Right atrium auricular region (tissue), 2 donors: ENCODE data around the gene FLCN. TPM values are rescaled to one million over a fixed set of nuclear protein-coding genes. Genes with fewer than 3 reads are reported as not detected.
"Not testable (repeated sequence)": the region's sequence is repeated elsewhere in the genome, so short reads cannot be mapped to it uniquely, and the experiment has no call there.

ENCODE experiments used
- DNase-seq: peaks from one replicate; pipeline ENCODE4 v3.0.0-alpha.2; 2019; ENCODE audit warnings: low spot score
- H3K27ac ChIP-seq, 2 donors: fragments of 200-600 bp; sonication (generic); 1 replicate in 1 of 2; 2 replicates in 1 of 2; pipeline ENCODE4 v1.5.1; 2016 to 2019
- H3K27me3 ChIP-seq, 2 donors: fragments of 200-600 bp; sonication (generic); one replicate each; pipeline versions ENCODE4 v1.5.1 to v1.6.0; 2017 to 2019
- H3K36me3 ChIP-seq: fragments of 200-600 bp; sonication (generic); one replicate; pipeline ENCODE4 v1.5.1; 2016
- H3K4me1 ChIP-seq, 2 donors: fragments of 200-600 bp; sonication (generic); one replicate each; pipeline versions ENCODE4 v1.5.1 to v1.6.0; 2017 to 2019
- H3K4me3 ChIP-seq, 2 donors: fragments of 200-600 bp; sonication (generic); 1 replicate in 1 of 2; 2 replicates in 1 of 2; pipeline ENCODE4 v1.5.1; 2017 to 2019; ENCODE audit warnings: mild to moderate bottlenecking in 1 of 2, moderate library complexity in 1 of 2
- H3K9me3 ChIP-seq, 2 donors: fragments of 200-600 bp; sonication (generic); one replicate each; pipeline ENCODE4 v1.5.1; 2019
- total RNA-seq, 2 donors: library from RNA; depleted of rRNA; stranded (reverse); fragments of >200 nt; gene quantifications; one replicate each; pipeline ENCODE4 v1.1.0, GENCODE V29; 2016
- TF ChIP-seq, protein P1 (sequence below), 2 donors: fragments of 200-600 bp; sonication (generic); IDR thresholded peaks; one replicate each; pipeline ENCODE4 v1.5.1; 2019; ENCODE audit warnings: antibody characterized with exemption in 2 of 2

The FLCN gene
- total RNA-seq = 10 to 100 TPM; 22.7 to 23.7 TPM

GRCh38 chr17:17237026-17237799 lies at the start of gene FLCN:
Gene FLCN, minus strand, starts transcription at chr17:17237168. Its CDS starts 9,031 bp downstream, at chr17:17228137.
- TF ChIP-seq, protein P1, sequence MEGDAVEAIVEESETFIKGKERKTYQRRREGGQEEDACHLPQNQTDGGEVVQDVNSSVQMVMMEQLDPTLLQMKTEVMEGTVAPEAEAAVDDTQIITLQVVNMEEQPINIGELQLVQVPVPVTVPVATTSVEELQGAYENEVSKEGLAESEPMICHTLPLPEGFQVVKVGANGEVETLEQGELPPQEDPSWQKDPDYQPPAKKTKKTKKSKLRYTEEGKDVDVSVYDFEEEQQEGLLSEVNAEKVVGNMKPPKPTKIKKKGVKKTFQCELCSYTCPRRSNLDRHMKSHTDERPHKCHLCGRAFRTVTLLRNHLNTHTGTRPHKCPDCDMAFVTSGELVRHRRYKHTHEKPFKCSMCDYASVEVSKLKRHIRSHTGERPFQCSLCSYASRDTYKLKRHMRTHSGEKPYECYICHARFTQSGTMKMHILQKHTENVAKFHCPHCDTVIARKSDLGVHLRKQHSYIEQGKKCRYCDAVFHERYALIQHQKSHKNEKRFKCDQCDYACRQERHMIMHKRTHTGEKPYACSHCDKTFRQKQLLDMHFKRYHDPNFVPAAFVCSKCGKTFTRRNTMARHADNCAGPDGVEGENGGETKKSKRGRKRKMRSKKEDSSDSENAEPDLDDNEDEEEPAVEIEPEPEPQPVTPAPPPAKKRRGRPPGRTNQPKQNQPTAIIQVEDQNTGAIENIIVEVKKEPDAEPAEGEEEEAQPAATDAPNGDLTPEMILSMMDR (IDR thresholded peaks at IDR 0.05) = no peak
- peaks cover 0 to 22% of the 10 kb centered on the region in 2 donors for H3K4me1 ChIP-seq
- peak; percentile 96 for DNase-seq

GRCh38 chr17:17285951-17286350 lies 49.0 kb upstream of the FLCN start:
- no peaks in the 10 kb centered on the region for H3K36me3 ChIP-seq
- TF ChIP-seq, protein P1 (IDR thresholded peaks at IDR 0.05) = no peak
- H3K4me1 ChIP-seq = peaks cover 0 to 6% of the 10 kb centered on the region in 2 donors
- no peak overlapping the region for H3K27ac ChIP-seq
- no peak for DNase-seq
- no peak overlapping the region for H3K4me3 ChIP-seq
- no peaks in the 10 kb centered on the region for H3K27me3 ChIP-seq
- no peaks in the 10 kb centered on the region for H3K9me3 ChIP-seq

More at GRCh38 chr17:17237026-17237799, at the start of gene FLCN:
- Histone ChIP-seq H3K9me3 (no peaks in the 10 kb centered on the region), H3K27me3 (no peaks in the 10 kb centered on the region), H3K4me3 (peak within 1 kb of the TSS; percentile 81 to 100), H3K27ac (peak within 1 kb of the TSS; percentile 90 to 94), H3K36me3 (peaks cover 5% of the 10 kb centered on the region)

GRCh38 chr17:17280613-17281549 lies 43.9 kb upstream of the FLCN start, which contains the start of gene COPS3:
Gene COPS3, minus strand, starts transcription at chr17:17281246. Its CDS starts 60 bp downstream, at chr17:17281186.
- no peaks in the 10 kb centered on the region for H3K9me3 ChIP-seq
- H3K36me3 ChIP-seq = no peaks in the 10 kb centered on the region
- peak; percentile 98 for DNase-seq
- H3K27ac ChIP-seq = peak within 1 kb of the TSS; percentile 98 to 99
- TF ChIP-seq, protein P1 (IDR thresholded peaks at IDR 0.05) = no peak
- H3K4me3 ChIP-seq = peak within 1 kb of the TSS; percentile 78 to 96
- no peaks in the 10 kb centered on the region for H3K27me3 ChIP-seq
- peaks cover 0 to 36% of the 10 kb centered on the region in 2 donors for H3K4me1 ChIP-seq

DNA sequence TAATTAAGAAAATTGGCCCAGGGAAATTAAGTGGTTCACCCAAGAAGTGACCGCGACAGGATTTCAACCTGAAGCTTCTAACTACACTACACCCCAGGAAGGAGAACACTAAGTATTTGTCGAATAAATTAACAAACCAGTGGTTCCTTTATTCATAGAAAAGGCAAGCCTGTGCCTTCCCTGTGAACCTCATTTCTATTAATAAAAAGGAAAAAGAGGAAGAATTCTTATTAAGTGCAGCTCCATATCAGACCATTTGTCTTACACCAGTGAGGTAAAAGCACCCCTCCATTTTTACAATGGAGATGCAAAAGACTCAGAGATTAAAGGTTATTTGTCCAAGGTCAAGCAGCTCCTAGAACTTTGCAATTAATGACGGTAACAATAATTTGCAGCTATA lies 42.3 kb upstream of the FLCN start:
- no peak overlapping the region for H3K4me3 ChIP-seq

GRCh38 chr17:17277431-17277830 lies 40.5 kb upstream of the FLCN start:
- not testable (repeated sequence) for H3K4me3 ChIP-seq, H3K27me3 ChIP-seq, H3K27ac ChIP-seq, H3K9me3 ChIP-seq, DNase-seq
- Histone ChIP-seq H3K4me1 (peaks cover 0 to 36% of the 10 kb centered on the region in 2 donors), H3K36me3 (peaks cover 26% of the 10 kb centered on the region)

More for the DNA sequence above, 42.3 kb upstream of the FLCN start:
- Histone ChIP-seq H3K27ac (no peak overlapping the region), H3K4me1 (peaks cover 0 to 36% of the 10 kb centered on the region in 2 donors), H3K36me3 (peaks cover 9% of the 10 kb centered on the region), H3K9me3 (no peaks in the 10 kb centered on the region), H3K27me3 (no peaks in the 10 kb centered on the region)
- TF ChIP-seq, protein P1 (IDR thresholded peaks at IDR 0.05) = no peak
- DNase-seq = no peak

- Histone ChIP-seq H3K4me3 (no peak overlapping the region), H3K36me3 (peaks cover 32% of the 10 kb centered on the region), H3K4me1 (peaks cover 0 to 30% of the 10 kb centered on the region in 2 donors), H3K27ac (no peak overlapping the region), H3K9me3 (no peaks in the 10 kb centered on the region), H3K27me3 (no peaks in the 10 kb centered on the region)
- TF ChIP-seq, protein P1 (IDR thresholded peaks at IDR 0.05) = no peak
- no peak for DNase-seq
These were observed 39.0 kb upstream of the FLCN start for GRCh38 chr17:17275971-17276370.
